ENCODE measurements around the gene ARHGAP26. TPM values are rescaled to one million over a fixed set of nuclear protein-coding genes. Genes with fewer than 3 reads are reported as not detected.
A peak's percentile ranks its signal among the peaks of the same experiment; 100 is the strongest.

Gene ARHGAP26
- total and polyA plus RNA-seq, 7 donors = 5.4 to 25.5 (median 19.1) TPM

DNA sequence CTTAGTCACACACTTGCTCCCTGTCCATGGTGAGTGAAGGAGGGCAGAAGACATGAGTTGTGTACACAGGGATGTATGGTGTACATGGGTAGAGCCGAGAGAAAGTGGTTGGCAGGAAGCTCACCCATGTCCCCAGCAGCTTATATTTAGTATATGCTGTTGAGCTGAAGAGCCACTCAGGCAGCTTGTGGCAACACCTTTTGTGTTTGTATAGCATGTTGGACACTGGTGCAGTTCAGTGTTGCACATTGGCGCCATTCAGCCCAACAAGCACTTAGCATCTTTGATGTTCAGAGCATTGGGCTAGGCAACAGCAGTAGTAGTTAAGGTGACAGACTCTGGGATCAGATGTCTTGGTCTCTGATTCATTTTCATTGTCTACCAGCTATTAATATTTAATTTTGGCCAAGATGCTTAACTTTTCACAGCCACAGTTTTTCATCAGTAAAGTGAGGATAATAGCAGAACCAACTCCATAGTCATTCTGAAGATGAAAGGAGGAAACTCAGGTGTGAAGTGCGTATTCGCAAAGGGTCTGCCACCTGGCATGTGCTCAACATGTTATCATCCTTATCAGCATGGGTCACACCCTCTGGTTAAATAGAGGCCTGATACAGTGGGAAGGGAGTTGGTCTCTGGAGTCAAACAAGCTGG, 448.5 kb downstream of the ARHGAP26 start:
- no peak for TF ChIP-seq POLR2A (IDR thresholded peaks at IDR 0.05)
- no peak for TF ChIP-seq EP300 (IDR thresholded peaks at IDR 0.05)
- no peak for TF ChIP-seq POLR2AphosphoS5 (IDR thresholded peaks at IDR 0.05)
- TF ChIP-seq, protein P1, sequence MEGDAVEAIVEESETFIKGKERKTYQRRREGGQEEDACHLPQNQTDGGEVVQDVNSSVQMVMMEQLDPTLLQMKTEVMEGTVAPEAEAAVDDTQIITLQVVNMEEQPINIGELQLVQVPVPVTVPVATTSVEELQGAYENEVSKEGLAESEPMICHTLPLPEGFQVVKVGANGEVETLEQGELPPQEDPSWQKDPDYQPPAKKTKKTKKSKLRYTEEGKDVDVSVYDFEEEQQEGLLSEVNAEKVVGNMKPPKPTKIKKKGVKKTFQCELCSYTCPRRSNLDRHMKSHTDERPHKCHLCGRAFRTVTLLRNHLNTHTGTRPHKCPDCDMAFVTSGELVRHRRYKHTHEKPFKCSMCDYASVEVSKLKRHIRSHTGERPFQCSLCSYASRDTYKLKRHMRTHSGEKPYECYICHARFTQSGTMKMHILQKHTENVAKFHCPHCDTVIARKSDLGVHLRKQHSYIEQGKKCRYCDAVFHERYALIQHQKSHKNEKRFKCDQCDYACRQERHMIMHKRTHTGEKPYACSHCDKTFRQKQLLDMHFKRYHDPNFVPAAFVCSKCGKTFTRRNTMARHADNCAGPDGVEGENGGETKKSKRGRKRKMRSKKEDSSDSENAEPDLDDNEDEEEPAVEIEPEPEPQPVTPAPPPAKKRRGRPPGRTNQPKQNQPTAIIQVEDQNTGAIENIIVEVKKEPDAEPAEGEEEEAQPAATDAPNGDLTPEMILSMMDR (IDR thresholded peaks at IDR 0.05) = no peak
- no peaks in the 10 kb centered on the region for H3K36me3 ChIP-seq
- no peaks in the 10 kb centered on the region for H3K9me3 ChIP-seq
- intact Hi-C loops (cut with DNase I) = no loop called here
- H3K27me3 ChIP-seq = no peaks in the 10 kb centered on the region
- H3K4me3 ChIP-seq = no peak overlapping the region
- WGBS, 2 donors = 60 to 85% methylated on average over 4 of the region's 4 CpGs
- no peak for DNase-seq
- H3K4me1 ChIP-seq = peaks cover 0 to 30% (median 22%) of the 10 kb centered on the region in 4 donors
- H3K27ac ChIP-seq = no peak overlapping the region

GRCh38 chr5:143219696-143220095, 449.5 kb downstream of the ARHGAP26 start:
- 62 to 88% methylated on average over 2 of the region's 2 CpGs for WGBS, 2 donors
- peak overlapping the region in 2 of 4 donors; percentile 33 to 43 for H3K27ac ChIP-seq
- H3K4me3 ChIP-seq = no peak overlapping the region
- DNase-seq = no peak
- no peaks in the 10 kb centered on the region for H3K36me3 ChIP-seq
- no peaks in the 10 kb centered on the region for H3K9me3 ChIP-seq
- peaks cover 0 to 31% (median 22%) of the 10 kb centered on the region in 4 donors for H3K4me1 ChIP-seq
- intact Hi-C loops (cut with DNase I) = no loop called here
- H3K27me3 ChIP-seq = no peaks in the 10 kb centered on the region
- peak in 1 of 4 donors; percentile 33 for TF ChIP-seq POLR2AphosphoS5 (IDR thresholded peaks at IDR 0.05)
- TF ChIP-seq POLR2A (IDR thresholded peaks at IDR 0.05) = no peak

- H3K4me3 ChIP-seq = peak overlapping the region in 1 of 4 donors; percentile 0
- WGBS, 2 donors = 53 to 84% methylated on average over 3 of the region's 3 CpGs
- peaks cover 0 to 31% (median 22%) of the 10 kb centered on the region in 4 donors for H3K4me1 ChIP-seq
- H3K27me3 ChIP-seq = no peaks in the 10 kb centered on the region
- intact Hi-C loops (cut with DNase I) = no loop called here
- H3K27ac ChIP-seq = peak overlapping the region; percentile 33 to 43 (median 35)
- H3K9me3 ChIP-seq = no peaks in the 10 kb centered on the region
- DNase-seq = no peak
- no peaks in the 10 kb centered on the region for H3K36me3 ChIP-seq
- TF ChIP-seq, protein P1 (IDR thresholded peaks at IDR 0.05) = no peak
- no peak for TF ChIP-seq EP300 (IDR thresholded peaks at IDR 0.05)
- TF ChIP-seq POLR2A (IDR thresholded peaks at IDR 0.05) = no peak
- TF ChIP-seq POLR2AphosphoS5 (IDR thresholded peaks at IDR 0.05) = peak in 1 of 4 donors; percentile 3
These were observed 450.6 kb downstream of the ARHGAP26 start for GRCh38 chr5:143220748-143221251.

DNA sequence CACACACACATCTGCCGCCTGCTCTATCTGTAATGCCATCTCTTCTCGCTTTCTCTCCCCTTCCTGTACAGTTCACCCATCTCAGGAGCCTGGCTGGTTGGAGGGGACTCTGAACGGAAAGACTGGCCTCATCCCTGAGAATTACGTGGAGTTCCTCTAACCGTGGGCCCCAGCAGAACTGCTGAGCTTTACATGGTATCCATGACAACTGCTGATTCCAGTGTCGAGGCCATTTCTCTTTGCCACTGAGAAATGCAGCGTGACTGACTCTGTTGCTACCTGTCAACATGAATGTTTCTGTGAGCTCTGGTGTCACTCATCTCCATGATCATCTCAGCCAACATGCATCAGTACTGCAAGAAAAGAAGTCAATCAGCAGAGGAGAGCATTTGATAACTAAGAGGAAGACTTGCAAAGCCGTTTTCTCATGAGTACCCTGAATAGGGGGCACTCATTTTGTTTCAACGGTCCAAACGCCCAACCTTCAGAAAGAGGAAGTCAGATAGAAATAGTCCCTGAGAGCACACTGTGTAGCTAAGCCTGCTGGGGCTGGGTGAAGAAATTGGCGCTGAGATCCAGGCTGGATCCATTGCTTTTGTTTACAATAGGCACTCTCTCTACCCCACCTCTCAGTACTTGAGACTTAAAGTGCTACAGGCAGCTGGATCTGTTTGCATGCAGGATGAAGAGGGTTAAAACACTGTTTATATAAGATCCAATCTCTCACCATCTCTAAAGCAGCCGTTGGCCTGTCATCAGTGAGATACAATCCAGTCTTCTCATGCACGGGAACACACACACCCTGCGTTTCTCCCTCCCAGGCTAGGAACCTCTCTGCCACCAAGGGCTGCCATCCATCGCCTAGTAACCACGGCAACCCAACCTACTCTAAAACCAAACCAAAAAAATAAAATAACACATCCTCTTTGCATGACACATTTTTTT, 452.4 kb downstream of the ARHGAP26 start:
- TF ChIP-seq POLR2AphosphoS5 (IDR thresholded peaks at IDR 0.05) = peak; percentile 8 to 63 (median 48)
- TF ChIP-seq, protein P1 (IDR thresholded peaks at IDR 0.05) = no peak
- no peak for TF ChIP-seq POLR2A (IDR thresholded peaks at IDR 0.05)
- no peak for TF ChIP-seq EP300 (IDR thresholded peaks at IDR 0.05)
- Histone ChIP-seq H3K27ac (peak overlapping the region in 3 of 4 donors; percentile 1 to 44 (median 21)), H3K36me3 (no peaks in the 10 kb centered on the region), H3K4me1 (peaks cover 0 to 31% (median 22%) of the 10 kb centered on the region in 4 donors), H3K9me3 (no peaks in the 10 kb centered on the region), H3K4me3 (no peak overlapping the region), H3K27me3 (no peaks in the 10 kb centered on the region)
- DNase-seq = no peak
- 37 to 70% methylated on average over 16 of the region's 16 CpGs for WGBS, 2 donors
- intact Hi-C loops (cut with DNase I) = no loop called here

DNA sequence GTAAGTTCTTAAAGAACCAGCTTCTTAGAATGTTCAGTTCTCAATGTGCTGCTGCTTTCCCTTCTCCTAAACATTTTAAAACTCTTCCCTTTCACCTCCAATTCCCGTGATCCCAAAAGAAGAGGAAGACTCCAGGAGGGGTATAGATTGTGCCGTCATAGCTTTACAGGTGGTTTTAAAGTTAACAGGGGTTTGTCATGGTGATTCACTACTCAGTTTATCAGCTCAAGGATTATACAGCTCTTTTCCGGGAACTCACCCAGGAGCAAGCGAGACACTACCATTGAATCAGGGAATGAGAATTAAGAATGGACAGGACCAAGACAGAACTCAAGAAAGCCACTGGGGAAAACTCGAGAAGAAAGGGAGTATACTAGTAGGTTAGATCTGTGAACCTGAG, 454.5 kb downstream of the ARHGAP26 start:
- no peaks in the 10 kb centered on the region for H3K9me3 ChIP-seq
- no peak overlapping the region for H3K4me3 ChIP-seq
- intact Hi-C loops (cut with DNase I) = no loop called here
- H3K36me3 ChIP-seq = no peaks in the 10 kb centered on the region
- H3K27me3 ChIP-seq = no peaks in the 10 kb centered on the region
- TF ChIP-seq, protein P1 (IDR thresholded peaks at IDR 0.05) = no peak
- TF ChIP-seq EP300 (IDR thresholded peaks at IDR 0.05) (no peak), POLR2A (IDR thresholded peaks at IDR 0.05) (no peak), POLR2AphosphoS5 (IDR thresholded peaks at IDR 0.05) (no peak)
- H3K27ac ChIP-seq = no peak overlapping the region
- no peak for DNase-seq
- 95 to 97% methylated on average over 5 of the region's 5 CpGs for WGBS, 2 donors
- peaks cover 0 to 26% (median 19%) of the 10 kb centered on the region in 4 donors for H3K4me1 ChIP-seq

Measured in sigmoid colon (tissue), 7 donors.